GM12878 (cell line): ENCODE results near the gene SCEL. TPM values are rescaled to one million over a fixed set of nuclear protein-coding genes. Genes with fewer than 3 reads are reported as not detected.

Experiments
- ATAC-seq: fragments of 200-7000 bp; cut with Tn5 transposase; 3 replicates; pipeline ENCODE4 v1.9.1; 2020; ENCODE audit warnings: mild to moderate bottlenecking, moderate library complexity
- BruUV-seq: library from RNA; stranded (reverse); fragments of 400-500 nt; replicated peaks from 2 replicates; lab custom pipeline; 2021; lab: Mats Ljungman, UMichigan
- CTCF ChIA-PET: fragments of 300-600 bp; sonication (Branson Sonifier 250); formaldehyde crosslinking; extraction: SDS; loops from one replicate; lab custom pipeline; 2021; ENCODE audit warnings: inconsistent platforms; lab: Yijun Ruan, JAX
- POLR2A ChIA-PET: fragments of 350-600 bp; formaldehyde crosslinking; extraction: SDS; loops from one replicate; lab custom pipeline; 2021; ENCODE audit warnings: inconsistent platforms; lab: Charles Lee
- RAD21 ChIA-PET: fragments of 300-600 bp; sonication (Branson Sonifier 250); formaldehyde crosslinking; loops from one replicate; lab custom pipeline; 2023; ENCODE audit warnings: antibody characterized with exemption; ENCODE audit not compliant: unreplicated experiment; lab: Charles Lee
- SMC1A ChIA-PET: fragments of 300-600 bp; sonication (Branson Sonifier 250); formaldehyde crosslinking; loops from one replicate; lab custom pipeline; 2023; ENCODE audit not compliant: unreplicated experiment, uncharacterized antibody; lab: Charles Lee
- DNase-seq: peaks from one replicate; pipeline ENCODE4 v3.0.0-alpha.2; 2011; ENCODE audit warnings: low read depth, low spot score
- FAIRE-seq: peaks from 3 replicates; lab custom pipeline; 2011; peaks lifted over from hg19 to GRCh38; lab: Jason Lieb, UNC
- H2AFZ ChIP-seq: 2 replicates; pipeline ENCODE4 v1.6.0; 2011; ENCODE audit warnings: low read depth, low read length, control low read depth; ENCODE audit not compliant: control insufficient read depth
- H3K27ac ChIP-seq: 2 replicates; pipeline ENCODE4 v1.5.1; 2011; ENCODE audit warnings: control low read depth; ENCODE audit not compliant: control insufficient read depth, insufficient read depth
- H3K27me3 ChIP-seq, 2 experiments: replicated peaks in 1 of 2; 2 replicates each; pipeline versions ENCODE4 v1.6.0 to v1.6.1; 2011; ENCODE audit warnings: low read length in 1 of 2; ENCODE audit not compliant: control insufficient read depth in 2 of 2, insufficient read depth in 2 of 2
- H3K36me3 ChIP-seq, 2 experiments: 2 replicates each; pipeline ENCODE4 v1.5.1; 2011; ENCODE audit warnings: low read length in 1 of 2; ENCODE audit not compliant: control insufficient read depth in 2 of 2, insufficient read depth in 2 of 2
- H3K4me1 ChIP-seq: 2 replicates; pipeline ENCODE4 v1.6.1; 2011; ENCODE audit warnings: mild to moderate bottlenecking, low read length, moderate library complexity, mixed read lengths; ENCODE audit not compliant: control insufficient read depth, insufficient read depth
- H3K4me2 ChIP-seq: 2 replicates; pipeline ENCODE4 v1.6.0; 2011; ENCODE audit warnings: control low read depth; ENCODE audit not compliant: control insufficient read depth, insufficient read depth
- H3K4me3 ChIP-seq: fragments of 200-600 bp; sonication (generic); 2 replicates; pipeline ENCODE4 v1.5.1; 2016
- H3K79me2 ChIP-seq: 2 replicates; pipeline ENCODE4 v1.6.0; 2011; ENCODE audit warnings: low read length; ENCODE audit not compliant: control insufficient read depth, insufficient read depth
- H3K9ac ChIP-seq: 2 replicates; pipeline ENCODE4 v1.8.0; 2011; ENCODE audit warnings: low read length, control low read depth, mixed read lengths; ENCODE audit not compliant: control insufficient read depth, insufficient read depth
- H3K9me3 ChIP-seq: replicated peaks from 3 replicates; pipeline ENCODE4 v1.5.1; 2011; ENCODE audit warnings: mild to moderate bottlenecking, low read length; ENCODE audit not compliant: control insufficient read depth, insufficient read depth
- H4K20me1 ChIP-seq: 2 replicates; pipeline ENCODE4 v1.6.0; 2011; ENCODE audit not compliant: control insufficient read depth, insufficient read depth
- ATF7 ChIP-seq: fragments of 450-650 bp; IDR thresholded peaks from 2 replicates; pipeline ENCODE4 v1.6.1; 2016; ENCODE audit warnings: low read depth, mild to moderate bottlenecking
- BMI1 ChIP-seq: fragments of 450-650 bp; IDR thresholded peaks from 2 replicates; pipeline ENCODE4 v1.6.1; 2016; ENCODE audit warnings: mild to moderate bottlenecking, moderate library complexity, borderline replicate concordance
- BRCA1 ChIP-seq: IDR thresholded peaks from 2 replicates; pipeline ENCODE4 v1.6.1; 2011; ENCODE audit warnings: low read depth, low read length, improper control_type of control experiment
- CEBPZ ChIP-seq: fragments of 150-350 bp; IDR thresholded peaks from 2 replicates; pipeline ENCODE4 v1.6.1; 2016; ENCODE audit warnings: low read depth, low read length
- EED ChIP-seq: sonication (generic); IDR thresholded peaks from 2 replicates; pipeline ENCODE4 v1.6.1; 2016; ENCODE audit warnings: antibody characterized with exemption, low read depth
- GATAD2B ChIP-seq: fragments of 450-650 bp; conservative IDR thresholded peaks from 2 replicates; pipeline ENCODE4 v1.6.1; 2017; ENCODE audit warnings: low read depth, mild to moderate bottlenecking, moderate library complexity
- IRF4 ChIP-seq: IDR thresholded peaks from 2 replicates; pipeline ENCODE4 v1.6.1; 2011; ENCODE audit warnings: low read depth, low read length
- NFYA ChIP-seq: IDR thresholded peaks from 2 replicates; pipeline ENCODE4 v1.6.1; 2011; ENCODE audit warnings: low read depth, mild to moderate bottlenecking, low read length, improper control_type of control experiment, borderline replicate concordance
- NFYB ChIP-seq: IDR thresholded peaks from 2 replicates; pipeline ENCODE4 v1.6.1; 2011; ENCODE audit warnings: low read depth, mild to moderate bottlenecking, low read length, improper control_type of control experiment, moderate library complexity; ENCODE audit not compliant: insufficient read depth
- NR2C2 ChIP-seq: IDR thresholded peaks from 2 replicates; pipeline ENCODE4 v1.6.1; 2011; ENCODE audit warnings: borderline replicate concordance, low read depth; ENCODE audit not compliant: control insufficient read depth, insufficient read length
- NR2F1 ChIP-seq: fragments of 450-650 bp; conservative IDR thresholded peaks from 2 replicates; pipeline ENCODE4 v1.6.1; 2017; ENCODE audit warnings: mild to moderate bottlenecking
- POLR2AphosphoS2 ChIP-seq: IDR thresholded peaks from 2 replicates; pipeline ENCODE4 v1.6.1; 2011; ENCODE audit warnings: low read depth, mild to moderate bottlenecking, low read length, improper control_type of control experiment, moderate library complexity
- RAD21 ChIP-seq: IDR thresholded peaks from 2 replicates; pipeline ENCODE4 v1.6.1; 2011; ENCODE audit warnings: mild to moderate bottlenecking, low read depth, low read length, moderate library complexity; ENCODE audit not compliant: insufficient read depth
- RBBP5 ChIP-seq: fragments of 200-600 bp; sonication (generic); conservative IDR thresholded peaks from 2 replicates; pipeline ENCODE4 v1.6.1; 2016
- RELB ChIP-seq: fragments of 450-650 bp; IDR thresholded peaks from 2 replicates; pipeline ENCODE4 v1.6.1; 2017; ENCODE audit warnings: low read depth, mild to moderate bottlenecking, moderate library complexity
- RFX5 ChIP-seq: IDR thresholded peaks from 2 replicates; pipeline ENCODE4 v1.6.1; 2011; ENCODE audit warnings: low read depth, low read length, improper control_type of control experiment
- SMAD5 ChIP-seq: IDR thresholded peaks from 2 replicates; pipeline ENCODE4 v1.6.1; 2016; ENCODE audit warnings: antibody characterized with exemption, low read depth
- ZBED1 ChIP-seq: IDR thresholded peaks from 2 replicates; pipeline ENCODE4 v1.6.1; 2016; ENCODE audit warnings: borderline replicate concordance
- ZNF207 ChIP-seq: fragments of 450-650 bp; IDR thresholded peaks from 2 replicates; pipeline ENCODE4 v1.6.1; 2014; ENCODE audit warnings: antibody characterized with exemption, mild to moderate bottlenecking, borderline replicate concordance
- ZNF384 ChIP-seq: IDR thresholded peaks from 2 replicates; pipeline ENCODE4 v1.6.1; 2012; ENCODE audit warnings: low read depth, mild to moderate bottlenecking, low read length, improper control_type of control experiment, borderline replicate concordance
- in situ Hi-C: fragments of 300-500 bp; cut with MboI; formaldehyde crosslinking; loops from 9 replicates; pipeline ENCODE4 v1.14.3; 2018; ENCODE audit warnings: mixed read lengths
- intact Hi-C: fragments of 100-400 bp; cut with micrococcal nuclease; formaldehyde crosslinking; loops from one replicate; pipeline ENCODE4 v1.14.2; 2022; ENCODE audit not compliant: unreplicated experiment
- polyA plus RNA-seq, 11 experiments: library from polyadenylated mRNA; depleted of rRNA in 4 of 11; unstranded in 6 of 11; stranded (reverse) in 5 of 11; fragments of >200 nt; fragmentation: Nextera tagmentation in 4 of 11; fragmentation: Illumina TruSeq in 1 of 11; extraction: Ambion mirVana in 4 of 11; extraction: Trizol in 1 of 11; gene quantifications; 1 replicate in 1 of 11; 2 replicates in 10 of 11; pipeline versions ENCODE4 v1.2.1 to v1.2.3, GENCODE V29; 2011 to 2016; ENCODE audit warnings: inconsistent platforms in 2 of 11, missing spikeins in 2 of 11, low read depth in 1 of 11
- total RNA-seq, 4 experiments: library from RNA; depleted of rRNA in 3 of 4; stranded (reverse); fragments of >200 nt in 3 of 4; fragmentation: Illumina TruSeq in 1 of 4; extraction: Trizol in 1 of 4; gene quantifications; 2 replicates each; pipeline versions ENCODE4 v1.2.1 to v1.2.3, GENCODE V29; 2013 to 2021

The SCEL gene
- total and polyA plus RNA-seq, 10 of the 15 experiments (the other 5 are each of a cell fraction or from before 2014, with no cell fraction given) = 0.09 to 0.68 (median 0.16) TPM; not detected in 1

- TF ChIP-seq GATAD2B (no peak), NFYB (no peak), BRCA1 (no peak), IRF4 (no peak), NR2C2 (no peak), ZNF207 (no peak), RELB (no peak)
Measured at GRCh38 chr13:77623806-77624205, 88.3 kb downstream of the SCEL start (continued).

GRCh38 chr13:77628170-77628569 is 92.7 kb downstream of the SCEL start:
- TF ChIP-seq RAD21 = no peak
- TF ChIP-seq ZBED1 = no peak
- TF ChIP-seq NFYA = no peak
- no peak for TF ChIP-seq EED
- no peak for TF ChIP-seq ZNF384
- no peak for TF ChIP-seq NR2F1
- TF ChIP-seq RFX5 = no peak
- TF ChIP-seq SMAD5 = no peak
- no peak for TF ChIP-seq BMI1
- no peak for TF ChIP-seq ATF7
- no peak for TF ChIP-seq RBBP5
- TF ChIP-seq POLR2AphosphoS2 = no peak
- no peak for TF ChIP-seq BRCA1
- TF ChIP-seq CEBPZ = no peak
- Histone ChIP-seq H3K27ac (no peak overlapping the region), H3K4me1 (no peaks in the 10 kb centered on the region), H2AFZ (no peak overlapping the region), H3K9ac (no peak overlapping the region), H3K36me3 (no peaks in the 10 kb centered on the region), H3K9me3 (no peaks in the 10 kb centered on the region), H3K4me3 (no peak overlapping the region), H3K27me3 (no peaks in the 10 kb centered on the region), H3K4me2 (no peak overlapping the region), H3K79me2 (no peaks in the 10 kb centered on the region), H4K20me1 (no peaks in the 10 kb centered on the region)
- RAD21 ChIA-PET = interaction anchor here (0.9 kb wide), 1 partner anchor 35 kb away, joined by 3 read pairs; no protein-coding TSS in a partner anchor
- in situ Hi-C loops = no loop called here
- POLR2A ChIA-PET = no interaction called here
- DNase-seq (no peak), ATAC-seq (no peak), FAIRE-seq (no peak)
- intact Hi-C loops = no loop called here
- SMC1A ChIA-PET = interaction anchor here (0.9 to 1.6 kb wide), 4 partner anchors 8 to 125 kb away, joined by 3 to 7 read pairs (median 4); no protein-coding TSS in a partner anchor
- BruUV-seq = no TSS peak
- CTCF ChIA-PET = interaction anchor here (1.0 to 1.4 kb wide), 2 partner anchors 35 to 122 kb away, joined by 3 read pairs; no protein-coding TSS in a partner anchor
